Muscle layer of duodenum (tissue), 2 donors: ENCODE measurements around the gene PFDN4.

ENCODE experiments used
- H3K27ac ChIP-seq: one replicate; pipeline ENCODE4 v1.7.0; 2013; ENCODE audit warnings: mild to moderate bottlenecking, low read length
- H3K27me3 ChIP-seq: one replicate; pipeline ENCODE4 v1.7.0; 2013; ENCODE audit warnings: low read depth, mild to moderate bottlenecking, control low read depth, low read length
- H3K36me3 ChIP-seq, 2 donors: one replicate each; pipeline ENCODE4 v1.7.0; 2013; ENCODE audit warnings: low read length in 2 of 2, control low read depth in 1 of 2, mild to moderate bottlenecking in 1 of 2; ENCODE audit not compliant: insufficient read depth in 2 of 2, control insufficient read depth in 1 of 2
- H3K4me1 ChIP-seq, 2 donors: one replicate each; pipeline ENCODE4 v1.7.0; 2013; ENCODE audit warnings: low read length in 2 of 2, mild to moderate bottlenecking in 2 of 2, control low read depth in 1 of 2, moderate library complexity in 1 of 2; ENCODE audit not compliant: insufficient read depth in 2 of 2, control insufficient read depth in 1 of 2
- H3K4me3 ChIP-seq, 2 donors: one replicate each; pipeline ENCODE4 v1.7.0; 2013; ENCODE audit warnings: low read length in 2 of 2, low read depth in 1 of 2, mild to moderate bottlenecking in 1 of 2
- H3K9me3 ChIP-seq, 2 donors: one replicate each; pipeline ENCODE4 v1.7.0; 2013; ENCODE audit warnings: low read length in 2 of 2, control low read depth in 1 of 2, mild to moderate bottlenecking in 1 of 2; ENCODE audit not compliant: control insufficient read depth in 1 of 2
- donor health status: healthy.

PFDN4 gene

GRCh38 chr20:54205450-54205849, 2.4 kb upstream of the PFDN4 start:
- no peaks in the 10 kb centered on the region for H3K27me3 ChIP-seq
- no peaks in the 10 kb centered on the region for H3K9me3 ChIP-seq
- H3K27ac ChIP-seq, result no peak overlapping the region
- no peak overlapping the region for H3K4me3 ChIP-seq
- peaks cover 9 to 15% of the 10 kb centered on the region in 2 donors for H3K4me1 ChIP-seq
- peaks cover 0 to 5% of the 10 kb centered on the region in 2 donors for H3K36me3 ChIP-seq

GRCh38 chr20:54207053-54207742, 689 bp upstream of the PFDN4 start:
- H3K36me3 ChIP-seq, result peaks cover 0 to 5% of the 10 kb centered on the region in 2 donors
- no peaks in the 10 kb centered on the region for H3K9me3 ChIP-seq
- H3K4me1 ChIP-seq, result peaks cover 9 to 24% of the 10 kb centered on the region in 2 donors
- H3K4me3 ChIP-seq, result peak overlapping the region; percentile 74 to 95
- no peak overlapping the region for H3K27ac ChIP-seq
- H3K27me3 ChIP-seq, result no peaks in the 10 kb centered on the region

DNA sequence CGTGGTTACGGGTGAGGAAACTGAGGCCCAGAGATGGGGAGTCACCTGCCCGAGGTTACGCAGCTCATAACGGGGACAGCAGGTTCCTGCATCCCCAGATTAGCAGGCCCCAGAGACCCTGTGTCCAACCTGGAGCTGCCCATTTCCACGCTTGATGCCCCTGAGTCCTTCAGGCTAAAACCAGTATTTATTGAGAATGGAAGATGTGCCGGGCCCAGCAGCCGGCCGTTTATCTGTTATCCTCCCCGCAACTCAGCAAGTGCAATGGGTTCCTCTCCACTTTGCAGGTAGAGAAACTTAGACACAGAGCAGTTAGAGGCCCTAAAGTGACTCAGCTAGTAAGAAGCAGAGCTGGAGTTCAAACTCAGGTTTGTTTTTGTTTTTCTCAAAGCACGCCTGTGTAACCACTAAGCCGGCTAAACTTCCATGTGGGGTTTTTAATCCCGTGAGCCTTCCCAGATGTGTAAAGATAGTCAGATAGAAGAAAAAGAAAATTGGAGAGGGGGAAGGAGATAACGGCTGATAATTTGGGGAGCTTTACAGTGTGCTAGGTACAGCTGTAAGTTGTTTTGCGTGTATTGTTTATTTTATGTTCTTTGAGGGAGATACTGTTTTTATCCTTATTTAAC, 775 bp downstream of the PFDN4 start:
- Histone ChIP-seq H3K4me1 (peaks cover 9 to 27% of the 10 kb centered on the region in 2 donors), H3K36me3 (peaks cover 0 to 5% of the 10 kb centered on the region in 2 donors), H3K27ac (peak overlapping the region; percentile 25)

GRCh38 chr20:54209216-54209813, 1.4 kb downstream of the PFDN4 start:
- peak overlapping the region; percentile 74 to 95 for H3K4me3 ChIP-seq
- H3K27ac ChIP-seq, result no peak overlapping the region

More for the DNA sequence above, 775 bp downstream of the PFDN4 start:
- Histone ChIP-seq H3K4me3 (peak overlapping the region; percentile 74 to 95), H3K9me3 (no peaks in the 10 kb centered on the region), H3K27me3 (no peaks in the 10 kb centered on the region)

DNA sequence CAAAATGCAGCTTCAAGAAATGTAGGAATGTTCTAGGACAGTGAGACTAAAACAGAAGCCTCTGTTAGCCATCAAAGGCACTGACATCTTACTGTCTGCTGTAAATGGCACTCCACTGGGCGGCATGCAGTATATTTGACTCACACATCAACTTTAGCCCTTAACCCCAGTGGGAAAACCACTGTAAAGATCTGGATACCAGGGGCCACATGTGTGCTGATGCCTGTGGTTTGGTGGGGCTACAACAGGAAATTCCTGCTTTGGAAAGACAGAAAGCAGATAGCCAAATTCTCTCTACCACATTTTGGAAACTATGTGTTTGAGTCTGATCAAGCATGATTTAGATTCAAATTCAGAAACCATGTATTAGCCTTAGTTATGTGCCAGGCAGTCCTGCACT, 4.3 kb downstream of the PFDN4 start:
- Histone ChIP-seq H3K4me1 (peaks cover 9 to 35% of the 10 kb centered on the region in 2 donors), H3K36me3 (peaks cover under 1 to 21% of the 10 kb centered on the region in 2 donors)

More at GRCh38 chr20:54209216-54209813, 1.4 kb downstream of the PFDN4 start:
- Histone ChIP-seq H3K27me3 (no peaks in the 10 kb centered on the region), H3K9me3 (no peaks in the 10 kb centered on the region), H3K36me3 (peaks cover 0 to 5% of the 10 kb centered on the region in 2 donors), H3K4me1 (peaks cover 9 to 27% of the 10 kb centered on the region in 2 donors)

GRCh38 chr20:54212871-54213270, 5.0 kb downstream of the PFDN4 start:
- H3K27me3 ChIP-seq, result no peaks in the 10 kb centered on the region
- no peak overlapping the region for H3K4me3 ChIP-seq
- H3K36me3 ChIP-seq, result peaks cover 5 to 24% of the 10 kb centered on the region in 2 donors
- no peak overlapping the region for H3K27ac ChIP-seq
- peaks cover 9 to 35% of the 10 kb centered on the region in 2 donors for H3K4me1 ChIP-seq
- H3K9me3 ChIP-seq, result no peaks in the 10 kb centered on the region

More for the DNA sequence above, 4.3 kb downstream of the PFDN4 start:
- Histone ChIP-seq H3K27me3 (no peaks in the 10 kb centered on the region), H3K27ac (no peak overlapping the region), H3K4me3 (no peak overlapping the region), H3K9me3 (no peaks in the 10 kb centered on the region)

GRCh38 chr20:54214566-54214965, 6.7 kb downstream of the PFDN4 start:
- no peak overlapping the region for H3K4me3 ChIP-seq
- no peak overlapping the region for H3K27ac ChIP-seq
- H3K27me3 ChIP-seq, result no peaks in the 10 kb centered on the region
- peaks cover 5 to 22% of the 10 kb centered on the region in 2 donors for H3K36me3 ChIP-seq
- H3K4me1 ChIP-seq, result peaks cover 2 to 27% of the 10 kb centered on the region in 2 donors
- no peaks in the 10 kb centered on the region for H3K9me3 ChIP-seq

DNA sequence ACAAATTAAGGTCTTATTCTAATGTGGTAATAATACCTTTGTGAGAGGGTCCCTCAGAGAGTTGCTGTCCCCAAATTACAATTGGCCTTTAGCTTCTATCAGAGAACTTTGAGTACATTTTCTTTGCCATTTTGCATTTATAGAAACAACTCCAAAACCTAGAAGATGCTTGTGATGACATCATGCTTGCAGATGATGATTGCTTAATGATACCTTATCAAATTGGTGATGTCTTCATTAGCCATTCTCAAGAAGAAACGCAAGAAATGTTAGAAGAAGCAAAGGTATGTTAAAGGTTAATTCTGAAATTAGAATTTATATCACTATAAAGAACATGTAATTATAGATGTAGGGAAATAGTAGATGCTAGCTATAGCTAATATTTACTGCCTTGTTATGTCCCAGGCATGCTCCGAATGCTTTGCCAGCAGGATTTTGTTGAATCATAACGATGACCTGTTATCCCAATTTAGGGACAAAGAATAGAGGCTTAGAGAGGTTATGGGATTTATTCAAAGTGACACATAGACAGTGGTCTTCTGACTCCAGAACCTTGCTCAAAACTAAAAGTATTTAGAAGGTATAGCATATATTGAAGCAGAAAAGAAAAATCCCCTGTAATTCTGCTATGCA, 7.4 kb downstream of the PFDN4 start:
- H3K27ac ChIP-seq, result no peak overlapping the region

GRCh38 chr20:54217762-54218161, 9.9 kb downstream of the PFDN4 start:
- H3K27me3 ChIP-seq, result no peaks in the 10 kb centered on the region
- no peak overlapping the region for H3K4me3 ChIP-seq
- H3K27ac ChIP-seq, result no peak overlapping the region
- no peaks in the 10 kb centered on the region for H3K9me3 ChIP-seq
- peaks cover 0 to 8% of the 10 kb centered on the region in 2 donors for H3K4me1 ChIP-seq
- peaks cover 5 to 22% of the 10 kb centered on the region in 2 donors for H3K36me3 ChIP-seq

More for the DNA sequence above, 7.4 kb downstream of the PFDN4 start:
- Histone ChIP-seq H3K27me3 (no peaks in the 10 kb centered on the region), H3K9me3 (no peaks in the 10 kb centered on the region), H3K4me3 (no peak overlapping the region), H3K4me1 (peaks cover 0 to 20% of the 10 kb centered on the region in 2 donors), H3K36me3 (peaks cover 5 to 22% of the 10 kb centered on the region in 2 donors)

DNA sequence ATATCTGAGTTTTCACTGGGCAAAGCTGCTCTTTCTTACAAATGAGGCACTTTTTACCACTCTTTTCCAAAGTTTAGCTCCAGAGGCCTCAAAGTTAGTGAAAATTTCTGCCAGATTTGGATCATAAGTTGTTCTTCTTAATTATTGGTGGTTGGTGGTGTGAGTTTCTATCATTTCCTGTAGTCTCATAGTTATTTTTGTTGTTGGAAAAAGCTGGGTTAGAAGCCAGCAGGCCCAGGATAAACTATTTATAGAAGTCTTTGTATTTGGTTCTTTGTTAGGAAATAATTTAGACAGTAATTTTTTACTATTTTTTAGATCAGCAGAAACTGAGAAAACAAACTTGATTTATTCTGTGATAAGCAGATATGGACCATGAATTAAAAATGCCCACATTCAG, 10.6 kb downstream of the PFDN4 start:
- no peak overlapping the region for H3K4me3 ChIP-seq
- H3K4me1 ChIP-seq, result peaks cover 0 to 8% of the 10 kb centered on the region in 2 donors
- H3K27ac ChIP-seq, result no peak overlapping the region
- H3K27me3 ChIP-seq, result no peaks in the 10 kb centered on the region
- H3K36me3 ChIP-seq, result peaks cover 5 to 22% of the 10 kb centered on the region in 2 donors
- H3K9me3 ChIP-seq, result no peaks in the 10 kb centered on the region
